HG02981 (cell line): Measurements from ENCODE around the gene AKR7A2.
"Not testable (repeated sequence)": the region's sequence is repeated elsewhere in the genome, so short reads cannot be mapped to it uniquely, and the experiment has no call there.

Source experiments
- ATAC-seq: cut with Tn5 transposase; IDR thresholded peaks from one replicate; pipeline ENCODE4 v1.9.1; 2021; ENCODE audit warnings: mild to moderate bottlenecking, moderate library complexity; ENCODE audit not compliant: unreplicated experiment

The AKR7A2 gene

DNA sequence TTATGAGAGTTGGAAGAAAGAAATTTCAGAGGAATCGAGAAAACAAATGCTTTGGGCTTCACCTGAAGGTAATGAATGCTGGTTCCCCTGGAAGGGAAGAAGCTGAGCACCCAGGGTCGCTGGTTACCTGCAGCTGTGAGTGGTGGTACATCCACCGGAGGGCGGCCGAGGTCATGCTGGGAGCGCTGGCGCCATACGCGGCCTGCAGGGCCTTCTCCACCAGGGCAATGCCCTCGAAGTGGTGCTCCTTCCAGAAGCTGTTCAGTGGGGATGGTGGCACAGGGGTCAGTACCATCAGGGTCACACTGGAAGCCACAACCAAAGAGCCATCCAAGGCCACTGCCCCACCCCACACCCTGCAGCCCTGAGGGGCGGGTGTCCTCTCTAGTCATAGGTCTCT is 43.5 kb downstream of the AKR7A2 start:
- no peak for ATAC-seq

DNA sequence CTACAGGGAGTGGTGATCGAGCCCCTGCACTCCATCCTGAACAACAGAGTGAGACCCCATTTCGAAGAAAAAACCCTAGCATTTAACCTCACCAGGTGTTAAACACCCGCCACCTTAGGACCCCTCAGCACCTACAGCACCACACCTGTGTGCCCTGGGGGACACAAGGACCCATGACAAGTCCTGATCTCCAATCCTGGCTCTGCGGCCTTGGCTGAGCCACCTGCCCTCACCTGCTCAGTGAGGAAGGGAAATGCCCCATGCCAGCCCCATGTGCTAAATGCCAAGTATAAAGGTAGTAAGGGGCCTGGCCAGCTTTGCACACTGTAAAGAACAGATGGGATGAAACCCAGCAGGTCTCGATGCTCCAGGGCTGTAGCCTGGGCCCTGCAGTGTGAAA is 49.2 kb downstream of the AKR7A2 start:
- ATAC-seq: no peak

DNA sequence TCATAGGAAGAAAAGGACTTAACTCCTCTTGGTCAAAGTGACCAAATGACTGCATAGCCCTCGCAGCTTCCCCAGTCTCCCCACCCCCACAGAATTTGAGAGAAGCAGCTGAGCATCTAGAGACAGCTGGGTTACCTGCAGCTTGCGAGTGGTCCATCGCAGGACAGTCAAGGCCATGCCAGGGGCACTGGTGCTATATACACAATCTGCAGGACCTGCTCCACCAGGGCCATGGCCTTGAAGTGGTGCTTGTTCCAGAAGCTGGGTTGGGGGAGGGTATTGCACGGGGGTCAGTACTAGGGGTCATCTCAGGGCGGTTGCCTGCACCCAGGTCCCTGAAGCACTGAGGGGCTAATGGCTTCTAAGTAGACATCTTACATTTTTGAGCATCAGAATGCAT is 49.9 kb downstream of the AKR7A2 start:
- ATAC-seq: no peak

DNA sequence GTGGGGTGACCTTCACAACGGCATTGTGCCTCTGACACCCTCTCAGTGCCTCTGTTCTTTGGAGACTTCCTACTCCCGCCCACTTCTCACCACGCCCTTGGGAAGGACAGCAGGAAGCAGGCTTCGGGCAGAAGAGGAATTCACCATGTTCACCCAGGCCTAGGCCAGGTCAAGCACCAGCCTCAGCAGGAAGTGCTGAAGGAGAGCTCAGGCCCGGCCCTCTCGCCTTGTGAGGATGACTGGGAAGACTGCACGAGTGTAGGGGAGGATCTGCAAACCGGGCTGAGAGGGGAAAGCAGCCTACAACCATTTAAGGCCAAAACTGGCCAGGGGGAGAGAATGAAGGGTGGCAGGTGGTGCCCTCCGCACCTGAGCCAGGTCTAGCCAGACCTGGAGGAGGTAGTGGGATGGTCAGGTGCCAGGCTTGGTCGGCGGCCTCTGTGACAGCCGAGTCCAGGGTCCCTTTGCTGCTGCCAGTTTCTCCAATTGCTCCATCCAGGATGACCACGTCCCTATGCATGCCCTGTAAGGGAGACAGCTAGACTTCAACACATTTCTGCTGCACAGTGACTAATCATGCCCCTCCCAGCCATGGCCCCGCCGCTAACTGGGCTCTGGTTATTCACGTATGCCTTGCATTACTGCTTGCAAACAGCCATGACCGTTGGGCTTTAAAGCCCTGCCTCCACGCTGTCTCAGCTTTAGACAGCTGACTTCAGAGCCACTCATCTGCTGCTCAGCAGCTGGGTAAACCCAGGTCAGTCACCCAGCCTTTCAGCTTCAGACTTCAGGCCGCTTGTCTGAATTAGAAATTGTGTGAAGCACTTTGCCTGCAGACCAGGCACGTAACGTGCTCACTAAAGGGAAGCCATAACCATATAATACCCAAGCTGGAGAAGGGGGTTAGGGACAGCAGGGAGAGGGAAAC is 51.5 kb downstream of the AKR7A2 start:
- ATAC-seq: no peak

DNA sequence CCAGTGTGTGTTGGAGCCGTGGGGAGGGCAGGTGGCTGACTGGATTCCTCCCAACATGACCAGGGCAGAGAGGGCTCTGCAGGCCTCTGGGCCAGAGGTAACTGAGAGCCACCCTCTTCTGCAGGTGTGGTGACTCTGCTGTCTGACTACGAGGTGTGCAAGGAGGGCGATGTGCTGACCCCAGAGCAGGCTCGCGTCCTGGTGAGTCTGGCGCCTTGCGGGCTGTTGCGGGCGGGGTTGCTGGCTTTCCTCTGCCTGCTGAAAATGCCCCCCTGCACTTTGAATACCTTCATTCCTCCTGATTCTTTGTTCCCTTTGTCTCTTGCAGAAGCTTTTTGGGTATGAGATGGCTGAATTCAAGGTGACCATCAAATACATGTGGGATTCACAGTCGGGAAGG is 53.6 kb downstream of the AKR7A2 start:
- no peak for ATAC-seq

DNA sequence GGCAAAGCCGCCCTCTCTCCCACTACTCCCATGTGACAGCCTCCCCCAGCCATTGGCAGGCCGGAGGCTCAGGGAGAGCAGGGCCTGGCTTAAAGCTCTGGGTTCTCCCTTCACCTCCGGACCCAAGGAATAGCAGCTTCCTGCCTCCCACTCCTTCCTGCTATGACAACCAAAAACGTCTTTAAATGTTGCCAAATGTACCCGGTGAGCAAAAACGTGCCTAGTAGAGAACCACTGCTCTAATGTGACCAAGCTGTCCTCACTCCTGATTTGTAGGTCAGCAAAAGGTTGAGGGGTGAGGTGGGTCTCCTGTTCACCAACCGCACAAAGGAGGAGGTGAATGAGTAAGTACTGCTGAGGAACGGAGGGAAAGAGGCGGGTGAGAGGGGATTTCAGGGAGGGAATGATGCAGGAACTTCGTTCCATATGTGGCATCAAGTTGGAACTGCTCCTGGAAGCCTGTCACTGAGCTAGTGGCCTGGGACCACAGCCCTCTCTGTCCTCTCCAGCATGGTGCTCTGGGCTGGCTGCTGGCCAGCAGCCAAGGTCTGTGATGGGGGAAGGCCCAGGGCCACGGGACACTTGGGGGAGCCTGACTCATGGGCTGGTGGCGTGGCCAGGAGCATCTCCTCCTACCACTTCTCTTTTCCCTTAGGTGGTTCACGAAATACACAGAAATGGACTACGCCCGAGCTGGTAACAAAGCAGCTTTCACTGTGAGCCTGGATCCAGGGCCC is 54.6 kb downstream of the AKR7A2 start:
- no peak for ATAC-seq

DNA sequence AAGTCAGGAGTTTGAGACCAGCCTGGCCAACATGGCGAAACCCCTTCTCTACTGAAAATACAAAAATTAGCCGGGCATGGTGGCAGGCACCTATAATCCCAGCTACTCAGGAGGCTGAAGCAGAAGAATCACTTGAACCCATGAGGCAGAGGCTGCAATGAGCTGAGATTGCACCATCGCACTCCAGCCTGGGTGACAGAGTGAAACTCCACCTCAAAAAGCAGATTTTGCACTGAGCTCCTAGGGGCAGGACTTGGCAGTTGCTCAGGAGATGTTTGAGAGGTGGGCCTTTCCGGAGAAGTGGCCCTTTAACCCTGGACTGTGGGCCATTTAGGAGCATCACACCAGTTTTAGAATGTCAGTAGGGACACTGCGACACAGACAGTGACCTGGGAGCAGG is 55.6 kb downstream of the AKR7A2 start:
- not testable (repeated sequence) for ATAC-seq

DNA sequence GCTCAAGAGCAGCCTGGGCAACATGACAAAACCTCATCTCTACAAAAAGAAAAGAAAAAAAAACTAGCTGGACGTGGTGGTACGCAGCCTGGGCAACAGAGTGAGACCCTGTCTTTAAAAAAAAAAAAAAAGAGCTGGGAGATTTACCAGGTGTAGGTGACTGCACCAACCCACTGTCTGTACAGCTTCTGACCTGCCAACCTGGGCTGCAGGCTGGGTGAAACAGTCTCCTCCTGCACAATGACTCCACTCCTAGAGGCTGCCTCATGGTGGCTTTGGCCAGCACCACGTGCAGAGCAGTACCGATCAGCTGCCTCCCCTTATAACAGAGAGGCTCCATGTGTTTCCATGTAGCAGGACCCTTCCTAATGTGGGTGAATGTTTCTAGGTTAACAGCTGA is 56.7 kb downstream of the AKR7A2 start:
- ATAC-seq: no peak

DNA sequence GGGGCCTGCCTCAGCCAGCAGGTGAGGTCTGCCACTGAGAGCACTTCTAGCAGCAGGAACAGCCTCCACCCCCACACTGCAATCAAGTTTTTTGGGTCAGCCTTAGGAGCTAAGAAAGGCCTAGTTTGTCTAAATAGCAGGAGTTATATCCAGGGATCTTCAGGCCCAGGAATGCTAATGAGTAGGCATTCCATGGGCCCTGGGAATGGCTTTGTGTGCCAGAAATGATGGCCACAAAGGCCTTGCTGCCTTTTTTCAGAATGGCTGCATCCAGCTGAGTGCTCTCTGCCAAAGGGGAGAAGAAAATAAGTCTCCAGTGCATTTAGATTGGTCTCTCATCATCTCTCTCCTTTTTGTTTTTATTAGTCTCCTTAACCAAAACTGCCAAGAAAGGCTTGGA is 57.5 kb downstream of the AKR7A2 start:
- no peak for ATAC-seq
